Panc1 (cell line): ENCODE results near the gene UGT2B10.

Experiments used
- CTCF ChIP-seq: fragments of 450-650 bp; IDR thresholded peaks from 2 replicates; pipeline ENCODE4 v1.5.1; 2017; ENCODE audit warnings: mild to moderate bottlenecking
- TCF7L2 ChIP-seq: IDR thresholded peaks from 2 replicates; pipeline ENCODE4 v1.6.1; 2011; ENCODE audit warnings: mild to moderate bottlenecking, low read depth, low read length, inconsistent platforms

- TF ChIP-seq CTCF (no peak), TCF7L2 (no peak)
Observed at GRCh38 chr4:68803013-68803412, 12.8 kb upstream of the UGT2B10 start.
